Measurements from ENCODE around the gene LYPD5.

The LYPD5 gene

GRCh38 chr19:43763473-43763939 is 38.7 kb downstream of the LYPD5 start:
- no peak overlapping the region for H3K4me3 ChIP-seq (IDR thresholded peaks at IDR 0.05; ENCODE audit: insufficient read depth, low read depth, low read length)
- no peaks in the 10 kb centered on the region for H3K27me3 ChIP-seq (ENCODE audit: insufficient read depth, low read depth)
- TF ChIP-seq CTCF (conservative IDR thresholded peaks at IDR 0.05; ENCODE audit: low read depth, low read length), result no peak
- no peak overlapping the region for H3K27ac ChIP-seq
- H3K4me1 ChIP-seq (ENCODE audit: low read depth, poor library complexity, severe bottlenecking), result no peaks in the 10 kb centered on the region
- no peaks in the 10 kb centered on the region for H3K36me3 ChIP-seq (ENCODE audit: insufficient read depth)
- no peaks in the 10 kb centered on the region for H3K79me2 ChIP-seq (ENCODE audit: insufficient read depth, low read depth)
- H3K9ac ChIP-seq, result no peak overlapping the region
- no peaks in the 10 kb centered on the region for H4K20me1 ChIP-seq (ENCODE audit: insufficient read depth)
- no peak overlapping the region for H2AFZ ChIP-seq (ENCODE audit: low read depth)
- no peak overlapping the region for H3K4me2 ChIP-seq

- H3K27me3 ChIP-seq (ENCODE audit: insufficient read depth, low read depth), result no peaks in the 10 kb centered on the region
- no peak for TF ChIP-seq CTCF (conservative IDR thresholded peaks at IDR 0.05; ENCODE audit: low read depth, low read length)
- H3K4me2 ChIP-seq, result no peak overlapping the region
- H3K79me2 ChIP-seq (ENCODE audit: insufficient read depth, low read depth), result no peaks in the 10 kb centered on the region
- H3K9ac ChIP-seq, result no peak overlapping the region
- H4K20me1 ChIP-seq (ENCODE audit: insufficient read depth), result no peaks in the 10 kb centered on the region
- no peak overlapping the region for H3K27ac ChIP-seq
- no peaks in the 10 kb centered on the region for H3K4me1 ChIP-seq (ENCODE audit: low read depth, poor library complexity, severe bottlenecking)
- H3K4me3 ChIP-seq (IDR thresholded peaks at IDR 0.05; ENCODE audit: insufficient read depth, low read depth, low read length), result no peak overlapping the region
- H2AFZ ChIP-seq (ENCODE audit: low read depth), result no peak overlapping the region
- no peaks in the 10 kb centered on the region for H3K36me3 ChIP-seq (ENCODE audit: insufficient read depth)
Measured at GRCh38 chr19:43762814-43763213, 39.4 kb downstream of the LYPD5 start.

- no peak for TF ChIP-seq CTCF (conservative IDR thresholded peaks at IDR 0.05; ENCODE audit: low read depth, low read length)
- peaks cover 2% of the 10 kb centered on the region for H3K4me1 ChIP-seq (ENCODE audit: low read depth, poor library complexity, severe bottlenecking)
Measured at GRCh38 chr19:43760941-43761340, 41.3 kb downstream of the LYPD5 start.

GRCh38 chr19:43759515-43759914 is 42.7 kb downstream of the LYPD5 start:
- Histone ChIP-seq H3K36me3 (ENCODE audit: insufficient read depth) (no peaks in the 10 kb centered on the region), H3K4me3 (IDR thresholded peaks at IDR 0.05; ENCODE audit: insufficient read depth, low read depth, low read length) (no peak overlapping the region), H3K27ac (no peak overlapping the region), H2AFZ (ENCODE audit: low read depth) (no peak overlapping the region), H3K27me3 (ENCODE audit: insufficient read depth, low read depth) (no peaks in the 10 kb centered on the region), H4K20me1 (ENCODE audit: insufficient read depth) (no peaks in the 10 kb centered on the region), H3K9ac (no peak overlapping the region), H3K4me2 (no peak overlapping the region), H3K79me2 (ENCODE audit: insufficient read depth, low read depth) (peaks cover 4% of the 10 kb centered on the region; the same call in 1 of the 2 replicates), H3K4me1 (ENCODE audit: low read depth, poor library complexity, severe bottlenecking) (peaks cover 6% of the 10 kb centered on the region)
- TF ChIP-seq CTCF (conservative IDR thresholded peaks at IDR 0.05; ENCODE audit: low read depth, low read length), result no peak

More at GRCh38 chr19:43760941-43761340, 41.3 kb downstream of the LYPD5 start:
- Histone ChIP-seq H3K4me3 (IDR thresholded peaks at IDR 0.05; ENCODE audit: insufficient read depth, low read depth, low read length) (no peak overlapping the region), H4K20me1 (ENCODE audit: insufficient read depth) (no peaks in the 10 kb centered on the region), H3K9ac (no peak overlapping the region), H3K79me2 (ENCODE audit: insufficient read depth, low read depth) (no peaks in the 10 kb centered on the region; the same call in 1 of the 2 replicates), H3K27ac (no peak overlapping the region), H3K4me2 (no peak overlapping the region), H2AFZ (ENCODE audit: low read depth) (no peak overlapping the region), H3K36me3 (ENCODE audit: insufficient read depth) (no peaks in the 10 kb centered on the region), H3K27me3 (ENCODE audit: insufficient read depth, low read depth) (no peaks in the 10 kb centered on the region)
